ENCODE measurements around the gene MAPKAPK2.
"Not testable (repeated sequence)": the region's sequence is repeated elsewhere in the genome, so short reads cannot be mapped to it uniquely, and the experiment has no call there.

MAPKAPK2 gene

GRCh38 chr1:206684478-206685333, at the start of gene MAPKAPK2:
MAPKAPK2 (plus strand) TSS chr1:206684905; CDS start chr1:206685230, 325 bp downstream.
- Histone ChIP-seq H3K4me3 (ENCODE audit: low read length) (peak within 1 kb of the TSS; percentile 93), H3K27ac (ENCODE audit: low read length) (no peak within 1 kb of the TSS), H3K4me1 (ENCODE audit: insufficient read depth, low read length) (peaks cover 22% of the 10 kb centered on the region), H3K9me3 (ENCODE audit: insufficient read depth, low read depth, low read length) (no peaks in the 10 kb centered on the region), H3K36me3 (ENCODE audit: insufficient read depth, low read depth, low read length) (no peaks in the 10 kb centered on the region), H3K27me3 (ENCODE audit: insufficient read depth, low read length) (peaks cover 63% of the 10 kb centered on the region), H3K9ac (ENCODE audit: low read depth, low read length) (peak within 1 kb of the TSS; percentile 89)

- H3K9ac ChIP-seq (ENCODE audit: low read depth, low read length): peak within 1 kb of the TSS; percentile 68; the same call in 1 of the 2 replicates
- no peaks in the 10 kb centered on the region for H3K9me3 ChIP-seq (ENCODE audit: insufficient read depth, low read depth, low read length)
- H3K36me3 ChIP-seq (ENCODE audit: insufficient read depth, low read depth, low read length): no peaks in the 10 kb centered on the region
- H3K4me1 ChIP-seq (ENCODE audit: insufficient read depth, low read length): peaks cover 18% of the 10 kb centered on the region; the same call in 1 of the 2 replicates
- peak within 1 kb of the TSS; percentile 77 for H3K4me3 ChIP-seq (ENCODE audit: low read length)
- peaks cover 22% of the 10 kb centered on the region for H3K27me3 ChIP-seq (ENCODE audit: insufficient read depth, low read length)
- H3K27ac ChIP-seq (ENCODE audit: low read length): no peak within 1 kb of the TSS
Observed at GRCh38 chr1:206635080-206635977, 49.4 kb upstream of the MAPKAPK2 start, which contains the start of gene DYRK3. DYRK3 (plus strand) TSS chr1:206635536; CDS start chr1:206635704, 168 bp downstream.

DNA sequence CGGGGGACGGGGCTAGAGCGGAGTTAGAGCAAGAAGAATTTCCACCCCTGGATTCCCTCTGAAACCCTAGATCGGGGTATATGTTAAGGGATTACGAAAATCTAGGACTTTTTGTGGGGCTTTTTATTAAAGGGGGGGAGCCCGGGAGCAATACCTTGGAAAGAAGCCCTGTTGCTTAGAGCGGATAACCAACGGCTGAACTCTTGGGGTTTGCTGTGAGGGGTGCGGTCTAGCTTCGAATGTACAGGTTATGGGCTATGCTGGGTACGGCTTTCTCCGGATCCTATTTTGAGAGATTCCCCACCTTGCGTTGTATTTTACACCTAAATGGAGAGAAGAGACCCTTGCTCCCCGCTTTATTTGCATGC, 48.7 kb upstream of the MAPKAPK2 start:
- H3K27ac ChIP-seq (ENCODE audit: low read length): no peak overlapping the region
- no peaks in the 10 kb centered on the region for H3K36me3 ChIP-seq (ENCODE audit: insufficient read depth, low read depth, low read length)
- peak overlapping the region; percentile 77 for H3K4me3 ChIP-seq (ENCODE audit: low read length)
- peak overlapping the region; percentile 32; the same call in 1 of the 2 replicates for H3K9ac ChIP-seq (ENCODE audit: low read depth, low read length)
- H3K9me3 ChIP-seq (ENCODE audit: insufficient read depth, low read depth, low read length): no peaks in the 10 kb centered on the region
- H3K27me3 ChIP-seq (ENCODE audit: insufficient read depth, low read length): peaks cover 22% of the 10 kb centered on the region
- H3K4me1 ChIP-seq (ENCODE audit: insufficient read depth, low read length): peaks cover 18% of the 10 kb centered on the region; the same call in 1 of the 2 replicates

DNA sequence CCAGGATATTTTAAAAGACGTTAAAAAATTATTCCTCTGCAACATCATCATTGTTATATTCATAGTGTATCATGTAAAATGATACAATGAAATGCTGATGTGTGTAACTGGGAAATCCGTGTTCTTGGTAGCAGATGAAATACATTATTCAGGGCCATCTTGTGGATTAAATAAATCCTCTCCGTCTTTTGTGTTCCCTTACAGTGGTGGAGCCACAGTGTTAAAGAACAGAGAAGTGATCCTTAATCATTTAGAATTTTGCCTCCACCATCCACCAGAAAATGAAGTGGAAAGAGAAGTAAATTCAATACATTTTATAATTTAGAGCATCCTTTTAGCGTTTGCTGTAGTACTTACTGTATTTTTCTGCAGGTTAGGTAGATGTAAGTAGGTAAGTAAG, 48.0 kb upstream of the MAPKAPK2 start:
- peak overlapping the region; percentile 77; the same call in 1 of the 2 replicates for H3K4me3 ChIP-seq (ENCODE audit: low read length)

DNA sequence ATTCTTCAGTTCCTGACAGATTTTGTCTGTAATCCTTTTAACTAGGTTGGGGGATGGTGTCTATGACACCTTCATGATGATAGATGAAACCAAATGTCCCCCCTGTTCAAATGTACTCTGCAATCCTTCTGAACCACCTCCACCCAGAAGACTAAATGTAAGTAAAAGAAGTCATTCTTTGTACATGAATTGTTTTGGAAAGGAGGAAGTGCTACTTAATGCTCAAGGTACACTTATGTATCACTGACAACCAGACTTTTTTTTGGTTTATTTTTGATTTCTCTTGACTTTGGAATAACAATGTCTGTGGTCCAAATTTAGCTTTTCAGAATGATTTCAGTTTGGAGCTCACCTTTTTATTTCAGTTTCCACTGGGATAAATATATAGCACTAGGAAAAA, 47.1 kb upstream of the MAPKAPK2 start:
- no peak overlapping the region for H3K4me3 ChIP-seq (ENCODE audit: low read length)
- peaks cover 22% of the 10 kb centered on the region for H3K27me3 ChIP-seq (ENCODE audit: insufficient read depth, low read length)
- H3K4me1 ChIP-seq (ENCODE audit: insufficient read depth, low read length): peaks cover 18% of the 10 kb centered on the region; the same call in 1 of the 2 replicates
- H3K27ac ChIP-seq (ENCODE audit: low read length): no peak overlapping the region
- H3K36me3 ChIP-seq (ENCODE audit: insufficient read depth, low read depth, low read length): no peaks in the 10 kb centered on the region
- H3K9ac ChIP-seq (ENCODE audit: low read depth, low read length): no peak overlapping the region
- H3K9me3 ChIP-seq (ENCODE audit: insufficient read depth, low read depth, low read length): no peaks in the 10 kb centered on the region

More for the DNA sequence above, 48.0 kb upstream of the MAPKAPK2 start:
- Histone ChIP-seq H3K4me1 (ENCODE audit: insufficient read depth, low read length) (peaks cover 18% of the 10 kb centered on the region; the same call in 1 of the 2 replicates), H3K9me3 (ENCODE audit: insufficient read depth, low read depth, low read length) (no peaks in the 10 kb centered on the region), H3K9ac (ENCODE audit: low read depth, low read length) (no peak overlapping the region), H3K27me3 (ENCODE audit: insufficient read depth, low read length) (peaks cover 22% of the 10 kb centered on the region), H3K36me3 (ENCODE audit: insufficient read depth, low read depth, low read length) (no peaks in the 10 kb centered on the region), H3K27ac (ENCODE audit: low read length) (no peak overlapping the region)

- H3K9ac ChIP-seq (ENCODE audit: low read depth, low read length); H3K4me3 ChIP-seq (ENCODE audit: low read length); H3K27ac ChIP-seq (ENCODE audit: low read length); H3K27me3 ChIP-seq (ENCODE audit: insufficient read depth, low read length); H3K36me3 ChIP-seq (ENCODE audit: insufficient read depth, low read depth, low read length); H3K4me1 ChIP-seq (ENCODE audit: insufficient read depth, low read length); H3K9me3 ChIP-seq (ENCODE audit: insufficient read depth, low read depth, low read length): not testable (repeated sequence)
Observed at GRCh38 chr1:206642074-206642473, 42.6 kb upstream of the MAPKAPK2 start.

GRCh38 chr1:206643118-206643698, 41.5 kb upstream of the MAPKAPK2 start:
- no peak overlapping the region for H3K27ac ChIP-seq (ENCODE audit: low read length)

GRCh38 chr1:206646504-206646903, 38.2 kb upstream of the MAPKAPK2 start:
- H3K36me3 ChIP-seq (ENCODE audit: insufficient read depth, low read depth, low read length): peaks cover 15% of the 10 kb centered on the region; the same call in 1 of the 2 replicates
- no peaks in the 10 kb centered on the region for H3K27me3 ChIP-seq (ENCODE audit: insufficient read depth, low read length)
- no peak overlapping the region for H3K4me3 ChIP-seq (ENCODE audit: low read length)
- H3K9me3 ChIP-seq (ENCODE audit: insufficient read depth, low read depth, low read length): no peaks in the 10 kb centered on the region
- 0 out of 2 replicates have a peak, but pooled peaks cover 4% of the 10 kb centered on the region for H3K4me1 ChIP-seq (ENCODE audit: insufficient read depth, low read length)
- H3K9ac ChIP-seq (ENCODE audit: low read depth, low read length): no peak overlapping the region
- H3K27ac ChIP-seq (ENCODE audit: low read length): no peak overlapping the region

More at GRCh38 chr1:206643118-206643698, 41.5 kb upstream of the MAPKAPK2 start:
- H3K9me3 ChIP-seq (ENCODE audit: insufficient read depth, low read depth, low read length): no peaks in the 10 kb centered on the region
- H3K9ac ChIP-seq (ENCODE audit: low read depth, low read length): no peak overlapping the region
- H3K36me3 ChIP-seq (ENCODE audit: insufficient read depth, low read depth, low read length): peaks cover 10% of the 10 kb centered on the region; the same call in 1 of the 2 replicates
- no peaks in the 10 kb centered on the region for H3K27me3 ChIP-seq (ENCODE audit: insufficient read depth, low read length)
- no peak overlapping the region for H3K4me3 ChIP-seq (ENCODE audit: low read length)
- 0 out of 2 replicates have a peak, but pooled peaks cover 4% of the 10 kb centered on the region for H3K4me1 ChIP-seq (ENCODE audit: insufficient read depth, low read length)

DNA sequence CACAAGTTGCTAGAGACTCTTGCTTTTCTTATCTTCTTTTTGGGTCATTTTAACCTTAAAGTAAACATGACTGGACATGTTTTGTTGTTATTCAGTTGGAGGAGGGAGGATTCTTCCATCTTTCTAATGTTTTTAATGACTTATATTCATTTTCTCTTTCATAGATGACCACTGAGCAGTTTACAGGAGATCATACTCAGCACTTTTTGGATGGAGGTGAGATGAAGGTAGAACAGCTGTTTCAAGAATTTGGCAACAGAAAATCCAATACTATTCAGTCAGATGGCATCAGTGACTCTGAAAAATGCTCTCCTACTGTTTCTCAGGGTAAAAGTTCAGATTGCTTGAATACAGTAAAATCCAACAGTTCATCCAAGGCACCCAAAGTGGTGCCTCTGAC, 37.5 kb upstream of the MAPKAPK2 start:
- 0 out of 2 replicates have a peak, but pooled peaks cover 4% of the 10 kb centered on the region for H3K4me1 ChIP-seq (ENCODE audit: insufficient read depth, low read length)
- no peak overlapping the region for H3K9ac ChIP-seq (ENCODE audit: low read depth, low read length)
- no peaks in the 10 kb centered on the region for H3K27me3 ChIP-seq (ENCODE audit: insufficient read depth, low read length)
- H3K4me3 ChIP-seq (ENCODE audit: low read length): no peak overlapping the region
- no peaks in the 10 kb centered on the region for H3K9me3 ChIP-seq (ENCODE audit: insufficient read depth, low read depth, low read length)
- H3K27ac ChIP-seq (ENCODE audit: low read length): no peak overlapping the region
- H3K36me3 ChIP-seq (ENCODE audit: insufficient read depth, low read depth, low read length): peaks cover 15% of the 10 kb centered on the region; the same call in 1 of the 2 replicates

GRCh38 chr1:206649261-206649921, 35.3 kb upstream of the MAPKAPK2 start:
- Histone ChIP-seq H3K27ac (ENCODE audit: low read length) (no peak overlapping the region), H3K4me3 (ENCODE audit: low read length) (no peak overlapping the region), H3K36me3 (ENCODE audit: insufficient read depth, low read depth, low read length) (peaks cover 15% of the 10 kb centered on the region; the same call in 1 of the 2 replicates)

More at GRCh38 chr1:206649261-206649921, 35.3 kb upstream of the MAPKAPK2 start:
- 0 out of 2 replicates have a peak, but pooled peaks cover 4% of the 10 kb centered on the region for H3K4me1 ChIP-seq (ENCODE audit: insufficient read depth, low read length)
- no peaks in the 10 kb centered on the region for H3K27me3 ChIP-seq (ENCODE audit: insufficient read depth, low read length)
- H3K9ac ChIP-seq (ENCODE audit: low read depth, low read length): no peak overlapping the region
- no peaks in the 10 kb centered on the region for H3K9me3 ChIP-seq (ENCODE audit: insufficient read depth, low read depth, low read length)
